ENCODE data around the gene CDH13.

CDH13 gene

GRCh38 chr16:83158320-83158957 is 531.7 kb downstream of the CDH13 start:
- H3K36me3 ChIP-seq (ENCODE audit: insufficient read depth, low read length): no peaks in the 10 kb centered on the region
- H3K27ac ChIP-seq (ENCODE audit: low read depth, low read length): no peak overlapping the region
- H2AFZ ChIP-seq (ENCODE audit: low read length, unreplicated experiment): no peak overlapping the region
- no peak overlapping the region for H3K4me3 ChIP-seq (ENCODE audit: low read depth, low read length)
- H3K4me1 ChIP-seq (ENCODE audit: control insufficient read depth, insufficient read depth, low read length, unreplicated experiment): no peaks in the 10 kb centered on the region
- no peaks in the 10 kb centered on the region for H3K79me2 ChIP-seq (ENCODE audit: control insufficient read depth, insufficient read depth, low read length, unreplicated experiment)
- no peaks in the 10 kb centered on the region for H3K27me3 ChIP-seq (ENCODE audit: insufficient read depth, low read length)

- Histone ChIP-seq H3K79me2 (ENCODE audit: control insufficient read depth, insufficient read depth, low read length, unreplicated experiment) (no peaks in the 10 kb centered on the region), H3K4me1 (ENCODE audit: control insufficient read depth, insufficient read depth, low read length, unreplicated experiment) (no peaks in the 10 kb centered on the region), H3K4me3 (ENCODE audit: low read depth, low read length) (no peak overlapping the region), H2AFZ (ENCODE audit: low read length, unreplicated experiment) (no peak overlapping the region), H3K36me3 (ENCODE audit: insufficient read depth, low read length) (no peaks in the 10 kb centered on the region), H3K27ac (ENCODE audit: low read depth, low read length) (no peak overlapping the region), H3K27me3 (ENCODE audit: insufficient read depth, low read length) (no peaks in the 10 kb centered on the region)
Measured at GRCh38 chr16:83159049-83159448, 532.3 kb downstream of the CDH13 start.

GRCh38 chr16:83160287-83161020 is 533.7 kb downstream of the CDH13 start:
- H2AFZ ChIP-seq (ENCODE audit: low read length, unreplicated experiment): no peak overlapping the region
- no peak overlapping the region for H3K4me3 ChIP-seq (ENCODE audit: low read depth, low read length)
- no peak overlapping the region for H3K27ac ChIP-seq (ENCODE audit: low read depth, low read length)
- H3K36me3 ChIP-seq (ENCODE audit: insufficient read depth, low read length): no peaks in the 10 kb centered on the region
- no peaks in the 10 kb centered on the region for H3K4me1 ChIP-seq (ENCODE audit: control insufficient read depth, insufficient read depth, low read length, unreplicated experiment)
- no peaks in the 10 kb centered on the region for H3K27me3 ChIP-seq (ENCODE audit: insufficient read depth, low read length)
- no peaks in the 10 kb centered on the region for H3K79me2 ChIP-seq (ENCODE audit: control insufficient read depth, insufficient read depth, low read length, unreplicated experiment)

- no peaks in the 10 kb centered on the region for H3K27me3 ChIP-seq (ENCODE audit: insufficient read depth, low read length)
- H3K4me1 ChIP-seq (ENCODE audit: control insufficient read depth, insufficient read depth, low read length, unreplicated experiment): no peaks in the 10 kb centered on the region
- no peak overlapping the region for H3K27ac ChIP-seq (ENCODE audit: low read depth, low read length)
- no peak overlapping the region for H3K4me3 ChIP-seq (ENCODE audit: low read depth, low read length)
- H3K79me2 ChIP-seq (ENCODE audit: control insufficient read depth, insufficient read depth, low read length, unreplicated experiment): no peaks in the 10 kb centered on the region
- no peaks in the 10 kb centered on the region for H3K36me3 ChIP-seq (ENCODE audit: insufficient read depth, low read length)
- no peak overlapping the region for H2AFZ ChIP-seq (ENCODE audit: low read length, unreplicated experiment)
Measured at GRCh38 chr16:83162791-83163190, 536.0 kb downstream of the CDH13 start.

- no peaks in the 10 kb centered on the region for H3K27me3 ChIP-seq (ENCODE audit: insufficient read depth, low read length)
- H2AFZ ChIP-seq (ENCODE audit: low read length, unreplicated experiment): no peak overlapping the region
- H3K4me3 ChIP-seq (ENCODE audit: low read depth, low read length): no peak overlapping the region
- H3K4me1 ChIP-seq (ENCODE audit: control insufficient read depth, insufficient read depth, low read length, unreplicated experiment): no peaks in the 10 kb centered on the region
- H3K79me2 ChIP-seq (ENCODE audit: control insufficient read depth, insufficient read depth, low read length, unreplicated experiment): no peaks in the 10 kb centered on the region
- no peak overlapping the region for H3K27ac ChIP-seq (ENCODE audit: low read depth, low read length)
- H3K36me3 ChIP-seq (ENCODE audit: insufficient read depth, low read length): no peaks in the 10 kb centered on the region
Measured at GRCh38 chr16:83164816-83165215, 538.0 kb downstream of the CDH13 start.

GRCh38 chr16:83171396-83171795 is 544.6 kb downstream of the CDH13 start:
- no peaks in the 10 kb centered on the region for H3K27me3 ChIP-seq (ENCODE audit: insufficient read depth, low read length)
- H3K79me2 ChIP-seq (ENCODE audit: control insufficient read depth, insufficient read depth, low read length, unreplicated experiment): no peaks in the 10 kb centered on the region
- no peak overlapping the region for H2AFZ ChIP-seq (ENCODE audit: low read length, unreplicated experiment)
- H3K36me3 ChIP-seq (ENCODE audit: insufficient read depth, low read length): no peaks in the 10 kb centered on the region
- no peak overlapping the region for H3K4me3 ChIP-seq (ENCODE audit: low read depth, low read length)
- no peaks in the 10 kb centered on the region for H3K4me1 ChIP-seq (ENCODE audit: control insufficient read depth, insufficient read depth, low read length, unreplicated experiment)
- no peak overlapping the region for H3K27ac ChIP-seq (ENCODE audit: low read depth, low read length)

- H3K79me2 ChIP-seq (ENCODE audit: control insufficient read depth, insufficient read depth, low read length, unreplicated experiment): no peaks in the 10 kb centered on the region
- no peak overlapping the region for H3K4me3 ChIP-seq (ENCODE audit: low read depth, low read length)
- no peaks in the 10 kb centered on the region for H3K4me1 ChIP-seq (ENCODE audit: control insufficient read depth, insufficient read depth, low read length, unreplicated experiment)
Measured at GRCh38 chr16:83174671-83175070, 547.9 kb downstream of the CDH13 start.

GRCh38 chr16:83176802-83177201 is 550.0 kb downstream of the CDH13 start:
- H3K36me3 ChIP-seq (ENCODE audit: insufficient read depth, low read length): no peaks in the 10 kb centered on the region
- no peaks in the 10 kb centered on the region for H3K79me2 ChIP-seq (ENCODE audit: control insufficient read depth, insufficient read depth, low read length, unreplicated experiment)
- no peak overlapping the region for H3K4me3 ChIP-seq (ENCODE audit: low read depth, low read length)
- H3K27me3 ChIP-seq (ENCODE audit: insufficient read depth, low read length): no peaks in the 10 kb centered on the region
- H3K27ac ChIP-seq (ENCODE audit: low read depth, low read length): no peak overlapping the region
- no peak overlapping the region for H2AFZ ChIP-seq (ENCODE audit: low read length, unreplicated experiment)
- H3K4me1 ChIP-seq (ENCODE audit: control insufficient read depth, insufficient read depth, low read length, unreplicated experiment): no peaks in the 10 kb centered on the region

More at GRCh38 chr16:83174671-83175070, 547.9 kb downstream of the CDH13 start:
- no peak overlapping the region for H3K27ac ChIP-seq (ENCODE audit: low read depth, low read length)
- no peaks in the 10 kb centered on the region for H3K27me3 ChIP-seq (ENCODE audit: insufficient read depth, low read length)
- H2AFZ ChIP-seq (ENCODE audit: low read length, unreplicated experiment): no peak overlapping the region
- H3K36me3 ChIP-seq (ENCODE audit: insufficient read depth, low read length): no peaks in the 10 kb centered on the region

GRCh38 chr16:83185902-83186301 is 559.1 kb downstream of the CDH13 start:
- H3K36me3 ChIP-seq (ENCODE audit: insufficient read depth, low read length): no peaks in the 10 kb centered on the region
- no peak overlapping the region for H3K4me3 ChIP-seq (ENCODE audit: low read depth, low read length)
- no peak overlapping the region for H2AFZ ChIP-seq (ENCODE audit: low read length, unreplicated experiment)
- H3K4me1 ChIP-seq (ENCODE audit: control insufficient read depth, insufficient read depth, low read length, unreplicated experiment): no peaks in the 10 kb centered on the region
- no peaks in the 10 kb centered on the region for H3K79me2 ChIP-seq (ENCODE audit: control insufficient read depth, insufficient read depth, low read length, unreplicated experiment)
- no peaks in the 10 kb centered on the region for H3K27me3 ChIP-seq (ENCODE audit: insufficient read depth, low read length)
- no peak overlapping the region for H3K27ac ChIP-seq (ENCODE audit: low read depth, low read length)

GRCh38 chr16:83187405-83187804 is 560.6 kb downstream of the CDH13 start:
- Histone ChIP-seq H3K27ac (ENCODE audit: low read depth, low read length) (no peak overlapping the region), H3K36me3 (ENCODE audit: insufficient read depth, low read length) (no peaks in the 10 kb centered on the region), H3K27me3 (ENCODE audit: insufficient read depth, low read length) (no peaks in the 10 kb centered on the region)

GRCh38 chr16:83196796-83197195 is 570.0 kb downstream of the CDH13 start:
- Histone ChIP-seq H3K4me3 (ENCODE audit: low read depth, low read length) (no peak overlapping the region), H3K27ac (ENCODE audit: low read depth, low read length) (no peak overlapping the region), H2AFZ (ENCODE audit: low read length, unreplicated experiment) (no peak overlapping the region), H3K27me3 (ENCODE audit: insufficient read depth, low read length) (no peaks in the 10 kb centered on the region), H3K36me3 (ENCODE audit: insufficient read depth, low read length) (no peaks in the 10 kb centered on the region), H3K79me2 (ENCODE audit: control insufficient read depth, insufficient read depth, low read length, unreplicated experiment) (no peaks in the 10 kb centered on the region), H3K4me1 (ENCODE audit: control insufficient read depth, insufficient read depth, low read length, unreplicated experiment) (no peaks in the 10 kb centered on the region)

More at GRCh38 chr16:83187405-83187804, 560.6 kb downstream of the CDH13 start:
- no peak overlapping the region for H2AFZ ChIP-seq (ENCODE audit: low read length, unreplicated experiment)
- H3K4me3 ChIP-seq (ENCODE audit: low read depth, low read length): no peak overlapping the region
- H3K4me1 ChIP-seq (ENCODE audit: control insufficient read depth, insufficient read depth, low read length, unreplicated experiment): no peaks in the 10 kb centered on the region
- H3K79me2 ChIP-seq (ENCODE audit: control insufficient read depth, insufficient read depth, low read length, unreplicated experiment): no peaks in the 10 kb centered on the region

Data from ACC112 (cell line).